ENCODE measurements around the gene KNSTRN.

Gene KNSTRN
- total RNA-seq: 3.4 to 39.2 (median 25.7) reads per million in 18 experiments

DNA sequence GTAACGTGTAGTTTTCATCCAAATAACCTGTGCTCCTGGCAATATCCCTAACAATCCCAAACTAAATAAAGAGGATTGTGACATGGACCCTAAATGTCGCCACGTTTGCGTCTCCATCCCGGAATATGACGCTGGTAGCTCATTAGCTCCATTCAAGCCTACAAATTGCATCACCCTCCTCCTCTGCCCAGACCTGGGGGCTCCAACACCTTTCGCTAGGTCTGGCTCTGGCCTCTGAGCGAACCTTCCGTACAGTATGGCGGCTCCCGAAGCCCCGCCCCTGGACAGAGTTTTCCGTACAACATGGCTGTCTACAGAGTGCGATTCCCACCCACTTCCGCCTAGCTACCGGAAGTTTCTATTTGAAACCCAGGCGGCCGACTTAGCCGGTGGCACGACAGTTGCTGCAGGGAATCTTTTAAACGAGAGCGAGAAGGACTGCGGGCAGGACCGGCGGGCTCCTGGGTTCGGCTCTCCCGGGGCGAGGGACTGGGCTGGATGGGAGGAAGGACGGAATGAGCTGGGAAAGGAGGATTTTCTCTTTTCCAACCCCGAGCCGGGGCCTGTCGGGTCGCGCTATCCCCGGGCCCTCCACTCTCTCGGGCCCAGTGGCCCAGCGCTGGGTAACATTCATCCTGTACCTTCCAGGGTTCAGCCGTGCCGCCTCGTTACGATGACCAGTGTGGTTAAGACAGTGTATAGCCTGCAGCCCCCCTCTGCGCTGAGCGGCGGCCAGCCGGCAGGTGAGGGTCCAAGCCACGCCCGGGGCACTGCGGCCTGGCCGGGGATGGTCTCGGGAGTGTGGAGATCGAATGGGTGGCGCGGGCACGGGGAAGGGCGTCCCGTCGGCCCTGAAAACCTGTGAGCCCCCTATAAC lies at the start of gene KNSTRN:
Gene KNSTRN (plus strand): TSS at position 142 of the 877 bp plus-strand sequence. CDS start 115 bp downstream, at position 257.
- peak; percentile 94 to 95 for DNase-seq

- DNase-seq: peak; percentile 94
These were observed 48.5 kb upstream of the KNSTRN start for GRCh38 chr15:40333922-40334492.

DNA sequence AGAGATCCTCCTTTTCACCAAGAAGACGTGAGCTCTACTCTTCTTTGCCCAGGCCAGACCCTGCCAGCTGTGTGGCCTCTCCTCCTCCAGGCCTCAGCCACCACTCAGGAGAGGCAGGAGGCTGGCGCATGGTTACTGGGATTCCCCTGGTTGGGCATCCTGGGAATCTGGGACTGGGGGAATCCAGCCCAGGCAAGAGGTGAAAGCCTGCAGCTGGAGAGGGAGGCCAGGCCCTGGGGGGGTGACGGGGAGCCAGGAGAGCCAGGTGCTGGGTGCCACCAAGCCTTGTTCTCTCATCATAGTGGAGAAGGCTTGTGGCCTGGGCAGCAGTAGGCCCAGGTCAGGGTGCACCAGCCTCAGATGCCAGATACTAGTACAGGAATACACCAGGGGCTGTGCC lies 48.0 kb upstream of the KNSTRN start:
- DNase-seq: no peak

GRCh38 chr15:40334941-40335795 lies 47.4 kb upstream of the KNSTRN start:
- peak; percentile 81 to 93 for DNase-seq

GRCh38 chr15:40335938-40336743 lies 46.4 kb upstream of the KNSTRN start:
- no peak for DNase-seq

DNA sequence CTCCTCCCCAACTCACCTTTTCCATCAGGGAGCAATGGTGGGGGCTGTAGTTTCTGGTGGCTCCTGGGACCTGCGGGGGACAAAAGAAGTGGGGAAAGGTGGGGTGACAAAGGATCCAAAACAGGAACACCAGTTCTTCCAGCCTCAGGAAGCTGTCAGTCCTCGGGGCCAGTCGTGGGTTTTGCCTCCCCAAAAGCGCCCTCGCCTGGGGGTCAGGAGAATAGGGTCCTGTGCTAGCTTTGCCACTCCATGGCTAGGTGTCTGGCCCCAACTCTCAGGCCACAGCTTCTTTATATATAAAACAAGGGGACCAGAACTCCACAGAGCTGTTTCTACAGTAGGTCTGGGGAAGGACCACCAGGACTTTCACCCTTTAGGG lies 45.8 kb upstream of the KNSTRN start:
- DNase-seq: peak; percentile 24 to 68

DNA sequence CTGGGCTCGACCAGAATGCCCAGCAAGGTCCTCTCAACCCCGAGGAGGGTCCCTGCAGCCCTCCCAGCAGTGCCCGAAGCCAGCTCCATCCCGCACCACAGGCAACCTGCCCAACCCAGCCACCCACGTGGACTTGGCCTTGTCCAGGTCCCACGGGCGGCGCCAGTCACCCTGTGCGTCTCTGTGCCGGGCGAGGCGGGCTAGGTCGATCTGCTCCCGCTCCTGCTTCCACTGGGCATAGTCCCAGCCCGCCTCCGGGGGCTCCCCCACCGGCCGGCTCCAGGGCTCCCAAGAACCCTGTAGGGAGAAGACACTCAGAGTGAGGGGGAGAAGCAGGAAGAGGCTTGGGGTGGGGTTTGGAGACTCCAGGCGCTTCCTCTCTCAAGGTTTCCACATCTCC lies 44.9 kb upstream of the KNSTRN start:
- no peak for DNase-seq

- DNase-seq: peak; percentile 81 to 85
These were observed 44.4 kb upstream of the KNSTRN start for GRCh38 chr15:40338041-40338657.

- DNase-seq: no peak
These were observed 43.5 kb upstream of the KNSTRN start for GRCh38 chr15:40338921-40339620.

- DNase-seq: no peak
These were observed 42.9 kb upstream of the KNSTRN start for GRCh38 chr15:40339621-40339945.

DNA sequence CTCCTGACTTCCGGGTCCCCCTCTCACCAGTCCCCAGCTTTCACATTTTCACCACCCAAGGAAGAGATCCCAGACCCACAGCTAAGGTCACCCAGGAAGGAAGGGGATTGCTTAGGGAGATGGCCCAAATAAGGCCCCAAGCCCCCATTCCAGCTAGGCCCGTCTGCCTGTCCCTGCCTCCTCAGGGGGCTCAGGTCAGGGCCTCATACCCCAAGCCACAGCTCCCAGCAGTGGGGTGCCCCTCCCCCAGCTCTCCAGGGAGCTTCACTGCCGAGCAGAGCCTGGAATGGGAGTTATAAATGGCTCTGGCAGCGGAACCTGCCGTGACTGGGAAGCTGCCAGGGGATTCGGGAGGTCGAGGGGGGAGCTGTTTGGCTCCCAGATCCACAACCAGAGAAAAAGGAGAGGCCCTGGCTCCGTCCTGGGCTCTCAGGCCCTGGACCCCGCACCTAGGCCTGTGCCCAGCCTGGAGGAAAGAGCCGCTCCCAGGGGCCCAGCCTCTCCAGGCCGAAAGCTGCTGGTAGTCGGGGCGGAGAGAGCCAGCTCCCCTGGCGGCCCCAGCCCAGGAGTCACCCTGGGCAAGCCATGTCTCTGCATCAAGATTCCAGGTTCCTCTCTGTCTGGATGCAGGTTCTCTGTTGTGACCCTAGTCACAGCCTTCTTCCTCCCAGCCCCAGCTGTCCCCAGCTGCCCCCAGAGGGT lies 42.3 kb upstream of the KNSTRN start:
- peak in 1 of 2 donors; percentile 18 for DNase-seq

DNA sequence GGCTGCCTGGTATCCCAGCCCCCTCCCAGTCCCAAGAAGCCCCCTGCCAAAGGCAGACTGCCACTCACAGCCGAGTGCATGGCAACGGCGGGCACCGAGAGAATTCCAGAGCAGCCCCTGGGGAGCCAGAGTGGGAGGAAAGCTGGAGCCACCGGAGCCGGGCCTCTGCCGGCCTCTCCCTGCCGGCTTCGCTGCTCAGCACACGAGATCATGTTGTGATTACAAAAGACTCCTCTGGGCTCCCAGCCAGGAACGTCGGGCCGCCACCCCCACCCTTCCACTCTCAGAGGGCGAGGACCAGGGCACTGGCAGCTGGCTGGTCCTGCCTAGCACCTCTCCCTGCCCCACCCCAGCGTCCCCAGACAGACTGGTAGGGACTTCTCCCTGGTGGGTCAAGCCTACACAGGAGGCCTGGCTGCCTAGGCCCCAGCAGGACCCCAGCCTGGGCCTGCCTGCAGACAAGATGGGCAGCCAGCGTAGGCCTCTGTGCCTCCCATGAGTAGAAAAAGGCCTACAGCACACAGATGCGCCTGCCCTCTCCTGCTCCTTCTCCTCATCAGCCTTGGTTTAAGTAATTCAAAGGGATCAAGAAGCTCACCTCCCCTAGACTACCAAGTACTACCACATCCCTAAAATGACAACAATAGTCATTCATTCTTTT lies 41.7 kb upstream of the KNSTRN start, which contains the start of gene CCDC9B:
Gene CCDC9B (minus strand): TSS at position 200 of the 661 bp plus-strand sequence. CDS start 120 bp downstream, at position 80.
- peak; percentile 86 to 92 for DNase-seq

DNA sequence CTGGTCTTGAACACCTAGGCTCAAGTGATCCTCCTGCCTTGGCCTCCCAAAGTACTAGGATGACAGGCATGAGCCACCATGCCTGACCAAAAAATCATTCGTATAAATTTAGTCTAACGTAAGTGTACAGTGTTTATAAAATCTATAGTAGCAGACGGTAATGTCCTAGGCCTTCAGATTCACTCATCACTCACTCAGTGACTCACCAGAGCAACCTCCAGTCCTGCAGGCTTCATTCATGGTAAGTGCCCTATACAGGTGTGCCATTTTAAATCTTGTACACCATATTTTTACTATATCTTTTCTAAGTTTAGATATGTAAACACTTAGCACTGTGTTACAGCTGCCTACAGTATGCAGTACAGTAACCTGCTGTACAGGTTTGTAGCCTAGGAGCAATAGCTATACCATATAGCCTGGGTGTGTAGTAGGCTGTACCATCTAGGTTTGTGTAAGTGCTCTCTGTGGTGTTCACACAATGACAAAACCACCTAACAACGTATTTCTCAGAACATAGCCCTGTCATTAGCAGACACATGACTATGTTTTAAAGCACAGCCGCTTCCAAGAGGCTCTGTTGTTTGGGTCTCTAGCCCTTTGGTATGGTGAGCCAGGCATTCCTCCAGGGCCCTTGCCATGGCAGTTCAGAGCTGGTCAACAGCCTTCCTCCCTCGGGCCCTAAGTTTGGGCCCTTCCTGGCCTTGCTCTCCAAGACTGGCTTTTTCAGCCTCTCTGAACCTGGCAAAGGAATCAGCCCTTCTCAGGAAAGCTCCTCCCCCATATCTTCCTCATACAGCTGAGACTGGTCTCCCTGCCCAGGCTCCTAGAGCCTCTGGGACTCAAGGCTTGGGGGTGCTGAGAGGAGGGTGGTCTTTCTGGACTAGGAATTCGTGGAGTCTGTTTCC lies 39.9 kb upstream of the KNSTRN start:
- DNase-seq: no peak

DNA sequence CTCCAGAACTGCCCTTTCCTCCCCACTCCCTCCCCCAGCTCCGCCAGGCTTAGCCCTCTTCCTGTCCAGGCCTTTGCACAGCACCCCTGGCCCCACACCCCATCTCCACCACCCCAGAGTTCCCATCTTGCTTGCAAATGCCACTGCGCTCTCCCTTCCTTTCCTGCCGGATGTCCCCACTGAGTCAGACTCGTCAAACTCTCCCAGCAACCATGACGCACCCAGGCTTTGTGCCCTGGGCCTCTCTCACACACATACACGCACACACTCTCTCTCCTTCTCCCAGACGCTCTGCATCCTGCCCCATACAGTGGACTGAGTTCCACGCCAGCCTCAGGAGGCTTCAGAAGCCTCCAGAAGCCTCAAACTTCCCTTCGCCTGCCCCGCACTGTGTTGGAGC lies 39.0 kb upstream of the KNSTRN start:
- peak in 1 of 2 donors; percentile 27 for DNase-seq

GRCh38 chr15:40344217-40344616 lies 38.3 kb upstream of the KNSTRN start:
- no peak for DNase-seq

DNA sequence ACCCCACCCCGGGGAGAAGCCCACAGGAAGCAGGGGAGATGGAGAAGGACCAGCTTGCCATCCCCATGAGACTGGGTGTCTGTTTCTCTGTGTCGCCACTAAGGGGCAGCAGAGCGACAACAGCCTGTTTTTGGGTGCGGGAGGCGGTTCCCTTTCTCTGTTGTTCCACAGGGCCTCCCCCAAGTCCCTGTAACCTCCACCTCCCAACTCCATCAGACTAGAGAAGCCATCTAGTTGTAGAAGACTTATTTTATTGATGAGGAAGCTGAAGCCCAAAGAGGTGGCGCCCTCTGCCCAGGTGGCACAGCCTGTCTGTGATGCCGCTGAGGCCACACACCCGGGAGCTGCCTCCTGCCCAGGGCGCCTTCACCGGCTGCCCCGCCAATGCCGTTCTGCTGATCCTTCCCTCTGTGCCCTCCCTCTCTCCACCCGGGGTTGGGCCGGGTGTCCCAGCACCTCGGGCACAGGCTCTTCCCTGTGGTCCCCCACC lies 37.8 kb upstream of the KNSTRN start:
- DNase-seq: peak; percentile 68 to 70

GRCh38 chr15:40345225-40345866 lies 37.2 kb upstream of the KNSTRN start:
- no peak for DNase-seq
